ENCODE data around the gene SDCBP2.

DNA sequence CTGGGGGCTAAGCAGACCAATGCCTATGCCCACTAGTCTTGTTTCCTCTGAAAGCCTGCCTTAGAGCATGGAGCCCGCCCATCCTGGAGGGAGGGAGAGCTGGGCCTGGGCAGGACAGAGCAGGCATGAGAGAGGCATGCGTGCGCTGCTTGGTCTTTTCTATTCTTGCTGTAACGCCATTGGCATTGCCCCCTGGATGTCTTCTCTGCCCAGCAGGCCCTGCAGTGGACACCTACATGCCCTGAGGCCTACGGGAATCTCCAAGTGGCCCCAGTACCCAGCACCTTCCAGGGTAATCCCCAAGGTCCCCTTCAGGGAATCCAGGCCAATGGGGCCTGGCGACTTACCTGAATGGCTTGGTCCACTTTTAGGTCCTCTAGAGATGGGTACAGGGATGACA, 8.9 kb downstream of the SDCBP2 start:
- TF ChIP-seq EZH2 (IDR thresholded peaks at IDR 0.05; ENCODE audit: low read depth, unreplicated experiment): no peak
- TF ChIP-seq, protein P1, sequence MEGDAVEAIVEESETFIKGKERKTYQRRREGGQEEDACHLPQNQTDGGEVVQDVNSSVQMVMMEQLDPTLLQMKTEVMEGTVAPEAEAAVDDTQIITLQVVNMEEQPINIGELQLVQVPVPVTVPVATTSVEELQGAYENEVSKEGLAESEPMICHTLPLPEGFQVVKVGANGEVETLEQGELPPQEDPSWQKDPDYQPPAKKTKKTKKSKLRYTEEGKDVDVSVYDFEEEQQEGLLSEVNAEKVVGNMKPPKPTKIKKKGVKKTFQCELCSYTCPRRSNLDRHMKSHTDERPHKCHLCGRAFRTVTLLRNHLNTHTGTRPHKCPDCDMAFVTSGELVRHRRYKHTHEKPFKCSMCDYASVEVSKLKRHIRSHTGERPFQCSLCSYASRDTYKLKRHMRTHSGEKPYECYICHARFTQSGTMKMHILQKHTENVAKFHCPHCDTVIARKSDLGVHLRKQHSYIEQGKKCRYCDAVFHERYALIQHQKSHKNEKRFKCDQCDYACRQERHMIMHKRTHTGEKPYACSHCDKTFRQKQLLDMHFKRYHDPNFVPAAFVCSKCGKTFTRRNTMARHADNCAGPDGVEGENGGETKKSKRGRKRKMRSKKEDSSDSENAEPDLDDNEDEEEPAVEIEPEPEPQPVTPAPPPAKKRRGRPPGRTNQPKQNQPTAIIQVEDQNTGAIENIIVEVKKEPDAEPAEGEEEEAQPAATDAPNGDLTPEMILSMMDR (conservative IDR thresholded peaks at IDR 0.05; ENCODE audit: low read depth in 2 of 2): no peak
- TF ChIP-seq, protein P2, sequence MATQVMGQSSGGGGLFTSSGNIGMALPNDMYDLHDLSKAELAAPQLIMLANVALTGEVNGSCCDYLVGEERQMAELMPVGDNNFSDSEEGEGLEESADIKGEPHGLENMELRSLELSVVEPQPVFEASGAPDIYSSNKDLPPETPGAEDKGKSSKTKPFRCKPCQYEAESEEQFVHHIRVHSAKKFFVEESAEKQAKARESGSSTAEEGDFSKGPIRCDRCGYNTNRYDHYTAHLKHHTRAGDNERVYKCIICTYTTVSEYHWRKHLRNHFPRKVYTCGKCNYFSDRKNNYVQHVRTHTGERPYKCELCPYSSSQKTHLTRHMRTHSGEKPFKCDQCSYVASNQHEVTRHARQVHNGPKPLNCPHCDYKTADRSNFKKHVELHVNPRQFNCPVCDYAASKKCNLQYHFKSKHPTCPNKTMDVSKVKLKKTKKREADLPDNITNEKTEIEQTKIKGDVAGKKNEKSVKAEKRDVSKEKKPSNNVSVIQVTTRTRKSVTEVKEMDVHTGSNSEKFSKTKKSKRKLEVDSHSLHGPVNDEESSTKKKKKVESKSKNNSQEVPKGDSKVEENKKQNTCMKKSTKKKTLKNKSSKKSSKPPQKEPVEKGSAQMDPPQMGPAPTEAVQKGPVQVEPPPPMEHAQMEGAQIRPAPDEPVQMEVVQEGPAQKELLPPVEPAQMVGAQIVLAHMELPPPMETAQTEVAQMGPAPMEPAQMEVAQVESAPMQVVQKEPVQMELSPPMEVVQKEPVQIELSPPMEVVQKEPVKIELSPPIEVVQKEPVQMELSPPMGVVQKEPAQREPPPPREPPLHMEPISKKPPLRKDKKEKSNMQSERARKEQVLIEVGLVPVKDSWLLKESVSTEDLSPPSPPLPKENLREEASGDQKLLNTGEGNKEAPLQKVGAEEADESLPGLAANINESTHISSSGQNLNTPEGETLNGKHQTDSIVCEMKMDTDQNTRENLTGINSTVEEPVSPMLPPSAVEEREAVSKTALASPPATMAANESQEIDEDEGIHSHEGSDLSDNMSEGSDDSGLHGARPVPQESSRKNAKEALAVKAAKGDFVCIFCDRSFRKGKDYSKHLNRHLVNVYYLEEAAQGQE (IDR thresholded peaks at IDR 0.05; ENCODE audit: unreplicated experiment): no peak
- TF ChIP-seq ZNF331 (CRISPR knock-in tag; IDR thresholded peaks at IDR 0.05; ENCODE audit: low read depth): no peak
- TF ChIP-seq POLR2AphosphoS5 (IDR thresholded peaks at IDR 0.05; ENCODE audit: low read depth): no peak
- no peak for TF ChIP-seq CREB1 (CRISPR knock-in tag; IDR thresholded peaks at IDR 0.05; ENCODE audit: low read depth)
- TF ChIP-seq, protein P3, sequence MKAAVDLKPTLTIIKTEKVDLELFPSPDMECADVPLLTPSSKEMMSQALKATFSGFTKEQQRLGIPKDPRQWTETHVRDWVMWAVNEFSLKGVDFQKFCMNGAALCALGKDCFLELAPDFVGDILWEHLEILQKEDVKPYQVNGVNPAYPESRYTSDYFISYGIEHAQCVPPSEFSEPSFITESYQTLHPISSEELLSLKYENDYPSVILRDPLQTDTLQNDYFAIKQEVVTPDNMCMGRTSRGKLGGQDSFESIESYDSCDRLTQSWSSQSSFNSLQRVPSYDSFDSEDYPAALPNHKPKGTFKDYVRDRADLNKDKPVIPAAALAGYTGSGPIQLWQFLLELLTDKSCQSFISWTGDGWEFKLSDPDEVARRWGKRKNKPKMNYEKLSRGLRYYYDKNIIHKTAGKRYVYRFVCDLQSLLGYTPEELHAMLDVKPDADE (IDR thresholded peaks at IDR 0.05): no peak

Data from GM23338 (cell line).